HT-29 (cell line): Measurements from ENCODE around the gene CEP170B. TPM values are rescaled to one million over a fixed set of nuclear protein-coding genes. Genes with fewer than 3 reads are reported as not detected.
A peak's percentile ranks its signal among the peaks of the same experiment; 100 is the strongest.

Experiments used
- DNase-seq: peaks from one replicate; pipeline ENCODE4 v3.0.0-alpha.2; 2015; ENCODE audit warnings: low spot score
- total RNA-seq: library from RNA; depleted of rRNA; stranded (reverse); fragments of >200 nt; shearing (Covaris generic); gene quantifications from 2 replicates; pipeline ENCODE4 v1.2.3, GENCODE V29; 2014

The CEP170B gene
- total RNA-seq, 1 experiment from 2014 or later = 78.1 TPM

DNA sequence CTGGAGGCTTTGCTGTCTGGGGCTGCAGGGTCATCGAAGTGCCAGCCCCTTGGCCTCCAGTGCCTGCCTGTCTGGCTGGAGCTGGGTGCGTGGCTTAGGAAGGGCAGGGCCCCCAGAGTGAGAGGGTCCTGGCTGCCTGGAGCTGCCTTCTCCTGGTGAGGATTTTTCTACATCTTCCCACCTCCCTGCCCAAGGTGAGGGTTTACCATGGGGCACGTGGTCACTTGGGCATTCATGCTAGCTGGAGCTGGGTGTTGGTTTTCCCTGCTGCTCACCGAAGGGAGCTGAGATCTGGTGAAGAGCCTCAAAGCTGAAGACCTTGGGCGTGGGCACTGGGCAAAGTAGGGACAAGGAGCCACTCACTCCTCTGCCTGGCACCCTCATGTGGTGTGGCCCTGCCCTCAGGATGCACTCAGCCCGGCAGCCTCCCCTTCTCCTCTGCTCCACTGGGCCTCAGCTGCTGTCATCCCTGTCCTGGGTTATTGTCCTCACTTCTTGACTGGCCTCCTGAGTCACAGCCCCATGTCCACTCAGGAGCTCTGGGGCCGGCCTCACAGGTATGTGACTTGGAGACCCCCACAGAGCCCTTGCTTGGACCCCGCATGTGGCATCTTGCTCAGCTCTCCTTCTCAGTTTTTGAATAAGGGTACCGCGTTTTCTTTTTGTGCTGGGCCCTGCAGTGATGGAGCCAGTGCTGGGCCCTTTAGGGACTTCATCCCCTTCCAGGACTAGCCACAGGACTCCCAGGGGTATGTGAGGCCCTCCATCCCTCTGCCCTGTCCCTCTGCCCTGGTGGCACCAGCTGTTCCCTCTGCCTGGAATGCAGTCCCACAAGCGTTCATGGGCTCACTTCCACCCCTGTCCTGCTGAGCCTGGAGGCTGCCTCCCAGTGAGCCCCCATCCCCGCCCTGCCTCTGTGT is 1.6 kb downstream of the CEP170B start:
- no peak for DNase-seq

DNA sequence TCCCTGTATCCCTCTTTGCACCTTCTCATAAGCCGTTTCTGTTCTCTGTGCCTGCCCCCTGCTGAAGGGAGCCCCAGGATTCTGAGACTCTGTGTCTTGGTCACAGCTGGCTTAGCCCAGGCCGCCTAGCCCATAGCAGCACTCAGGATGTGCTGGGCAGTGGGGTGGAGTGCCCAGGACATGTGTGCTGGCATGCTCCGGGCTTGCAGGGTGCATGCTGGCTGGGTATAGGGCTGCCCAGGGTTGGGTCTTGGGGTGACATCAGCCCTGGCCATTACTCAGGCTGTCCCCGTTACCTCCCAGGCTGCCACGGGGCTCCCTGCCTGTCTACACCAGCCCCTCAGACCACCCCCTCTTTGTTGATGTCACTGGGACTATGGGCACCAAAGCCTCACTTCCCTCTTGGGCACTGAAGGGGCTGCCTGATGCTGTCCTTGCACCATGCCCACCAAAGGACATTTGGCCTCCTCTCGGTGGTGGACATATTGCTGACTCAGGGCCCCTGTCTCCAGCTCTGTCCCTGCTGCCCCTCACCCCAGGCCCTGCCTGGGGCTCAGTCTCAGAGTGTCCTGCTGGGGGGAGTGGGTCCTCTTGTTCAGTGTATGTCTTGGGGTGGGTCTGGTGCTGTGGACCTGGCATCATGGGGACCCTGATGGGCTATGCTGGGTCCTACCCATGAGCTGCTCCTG is 2.4 kb downstream of the CEP170B start:
- no peak for DNase-seq

DNA sequence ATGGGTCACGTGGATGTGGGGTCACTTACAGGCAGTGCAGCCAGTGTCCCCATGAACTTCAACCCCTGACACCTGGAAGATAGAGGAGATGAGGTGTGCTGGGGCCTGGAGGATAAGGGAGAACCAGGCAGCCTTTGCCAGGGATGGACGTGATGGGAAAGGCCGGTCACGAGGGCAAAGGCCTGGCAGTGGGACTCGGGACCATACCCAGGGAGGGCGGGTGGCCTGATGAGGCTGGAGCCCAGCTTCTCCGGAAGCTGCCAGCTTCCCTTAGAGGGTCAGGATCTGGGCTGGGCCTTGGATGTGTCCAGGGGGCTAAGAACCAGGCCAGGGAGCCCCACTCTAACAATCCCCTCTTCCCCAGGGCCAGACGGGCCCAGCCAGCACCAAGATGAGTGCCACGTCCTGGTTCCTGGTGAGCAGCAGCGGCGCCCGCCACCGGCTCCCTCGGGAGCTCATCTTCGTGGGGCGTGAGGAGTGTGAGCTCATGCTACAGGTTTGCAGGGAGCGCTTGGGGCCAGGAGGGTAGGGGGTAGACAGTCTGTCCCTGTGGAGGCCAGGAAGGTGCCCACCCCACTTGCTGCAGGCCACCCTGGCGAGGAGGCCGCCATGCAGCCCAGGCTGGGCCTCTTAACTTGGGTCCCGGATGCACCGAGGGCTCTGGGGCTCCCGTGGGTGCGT is 3.1 kb downstream of the CEP170B start:
- DNase-seq = no peak

DNA sequence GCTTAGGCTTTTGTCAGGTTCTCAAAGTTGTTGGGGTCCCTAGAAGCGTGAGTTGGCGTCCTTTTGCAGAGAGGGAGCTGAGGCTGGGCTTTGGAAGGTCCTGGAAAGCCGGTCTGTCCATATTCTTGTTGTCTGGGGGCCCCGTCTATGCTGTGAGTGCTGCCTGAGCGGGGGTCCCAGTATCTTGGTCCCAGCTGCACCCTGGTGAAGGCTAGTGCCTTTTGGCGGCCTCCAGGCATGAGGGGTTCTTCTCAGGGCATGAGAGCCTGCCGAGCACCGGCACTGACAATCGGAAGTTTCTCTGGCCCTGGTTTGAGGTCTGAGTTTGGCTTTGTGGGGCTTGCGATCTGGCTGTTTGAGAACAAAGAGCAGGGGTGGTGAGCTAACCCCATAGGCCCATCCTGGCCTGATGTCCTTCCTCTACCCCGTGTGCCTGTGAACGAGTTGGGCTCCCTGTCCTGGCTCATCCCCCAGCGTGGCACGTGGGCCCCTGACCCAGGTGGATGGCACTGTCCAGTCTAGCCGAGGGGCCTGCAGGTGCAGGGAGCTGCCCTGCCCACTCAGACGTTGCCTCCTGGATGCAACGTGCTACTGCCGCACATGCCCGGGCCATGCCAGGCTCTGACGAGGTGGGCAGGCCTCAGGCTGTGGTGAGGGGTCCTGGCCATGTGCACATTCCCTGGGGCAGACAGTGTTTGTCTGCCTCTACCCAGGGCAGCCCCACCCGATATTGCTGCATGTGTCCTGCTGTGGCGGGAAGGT is 3.9 kb downstream of the CEP170B start:
- DNase-seq = no peak

DNA sequence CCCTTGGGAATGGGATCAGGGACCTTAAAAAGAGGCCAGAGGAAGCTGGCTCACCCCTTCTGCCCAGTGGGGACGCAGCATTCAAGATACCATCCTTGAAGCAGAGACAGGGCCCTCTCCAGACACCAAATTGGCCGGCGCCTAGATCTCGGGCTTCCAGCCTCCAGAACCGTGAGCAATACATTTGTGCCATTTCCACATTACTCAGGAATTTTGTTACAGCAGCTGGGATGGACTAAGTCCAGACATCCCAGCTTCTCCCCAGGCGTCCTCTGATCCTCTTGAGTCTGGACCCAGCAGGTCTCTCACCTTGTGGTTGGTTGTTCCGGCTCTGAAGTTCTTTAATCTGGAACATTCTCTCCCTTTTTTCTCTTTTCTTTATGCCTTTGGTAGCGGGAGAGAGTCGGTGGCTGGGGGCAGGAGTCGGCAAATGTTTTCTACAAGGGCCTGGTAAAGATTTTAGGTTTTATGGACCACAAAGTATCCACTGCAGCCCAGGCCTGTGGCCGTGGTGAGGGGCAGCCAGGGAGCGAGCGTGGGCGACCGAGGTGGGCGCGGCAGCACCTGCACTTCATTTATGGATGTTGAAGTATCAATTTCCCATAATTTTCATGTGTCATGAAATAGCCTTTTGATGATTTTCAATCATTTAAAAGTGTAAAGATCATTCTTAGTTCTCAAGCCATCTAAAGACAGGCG is 4.8 kb downstream of the CEP170B start:
- DNase-seq = no peak

DNA sequence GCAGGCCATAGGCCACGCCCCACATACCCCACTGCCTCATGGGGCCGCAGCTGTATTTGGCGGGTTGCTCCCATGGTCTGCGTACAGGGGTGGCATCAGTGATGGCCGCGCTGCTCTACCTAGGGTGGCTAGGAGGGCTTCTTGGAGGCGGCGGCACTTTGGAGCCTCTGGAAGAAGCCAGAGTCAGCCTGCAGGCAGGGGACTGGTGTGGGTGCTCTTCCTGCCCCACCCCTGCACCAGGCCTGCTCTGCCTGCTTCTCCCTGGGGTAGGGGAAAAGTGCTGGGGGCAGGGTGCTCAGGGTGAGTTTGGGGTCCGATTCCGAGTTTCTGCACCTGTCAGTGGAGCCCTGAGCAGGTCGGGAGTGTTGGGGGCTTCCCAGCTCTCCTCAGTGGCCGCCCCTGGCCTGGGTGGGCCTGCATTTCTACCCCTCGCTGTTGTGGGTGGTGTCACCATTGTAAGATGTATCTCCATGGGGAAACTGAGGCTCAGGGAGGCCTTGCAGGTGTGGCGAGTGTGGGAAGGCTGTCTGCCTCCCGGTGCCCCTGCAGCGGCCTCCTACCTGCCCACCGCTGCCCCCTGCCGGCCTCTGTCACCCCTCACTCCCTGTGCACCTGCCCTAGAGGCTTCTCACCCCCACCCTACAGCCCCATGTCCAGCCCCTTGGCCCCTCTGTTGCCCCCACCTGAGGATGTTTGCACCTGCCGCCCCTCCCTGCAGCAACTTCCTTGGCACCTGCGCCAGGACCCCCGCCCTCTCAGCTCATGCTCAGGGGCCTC is 5.5 kb downstream of the CEP170B start:
- no peak for DNase-seq

DNA sequence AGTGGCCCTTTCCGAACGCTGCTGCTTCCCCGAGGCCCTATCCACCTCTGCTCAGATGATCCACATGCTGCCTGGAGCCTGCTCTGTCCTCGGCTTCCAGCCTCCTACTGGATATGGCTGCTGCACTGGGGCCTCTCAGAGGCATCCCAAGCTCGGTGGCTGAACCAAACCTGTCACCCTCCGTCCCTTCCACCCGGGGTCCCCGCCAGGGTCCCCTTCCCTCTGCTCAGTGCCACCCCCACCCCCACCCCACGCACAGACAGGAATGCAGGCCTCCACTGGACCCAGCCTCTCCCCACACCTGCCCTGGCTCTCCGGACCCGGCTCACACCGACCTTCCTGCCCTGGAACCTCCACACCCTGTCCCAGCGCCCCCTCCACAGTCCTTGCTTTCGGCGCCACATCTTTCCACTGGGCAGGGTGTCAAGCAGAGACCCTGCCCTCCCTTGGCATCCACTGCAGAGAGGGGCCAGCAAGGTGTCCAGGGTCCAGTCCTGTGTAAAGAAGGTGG is 6.1 kb downstream of the CEP170B start:
- DNase-seq = no peak

DNA sequence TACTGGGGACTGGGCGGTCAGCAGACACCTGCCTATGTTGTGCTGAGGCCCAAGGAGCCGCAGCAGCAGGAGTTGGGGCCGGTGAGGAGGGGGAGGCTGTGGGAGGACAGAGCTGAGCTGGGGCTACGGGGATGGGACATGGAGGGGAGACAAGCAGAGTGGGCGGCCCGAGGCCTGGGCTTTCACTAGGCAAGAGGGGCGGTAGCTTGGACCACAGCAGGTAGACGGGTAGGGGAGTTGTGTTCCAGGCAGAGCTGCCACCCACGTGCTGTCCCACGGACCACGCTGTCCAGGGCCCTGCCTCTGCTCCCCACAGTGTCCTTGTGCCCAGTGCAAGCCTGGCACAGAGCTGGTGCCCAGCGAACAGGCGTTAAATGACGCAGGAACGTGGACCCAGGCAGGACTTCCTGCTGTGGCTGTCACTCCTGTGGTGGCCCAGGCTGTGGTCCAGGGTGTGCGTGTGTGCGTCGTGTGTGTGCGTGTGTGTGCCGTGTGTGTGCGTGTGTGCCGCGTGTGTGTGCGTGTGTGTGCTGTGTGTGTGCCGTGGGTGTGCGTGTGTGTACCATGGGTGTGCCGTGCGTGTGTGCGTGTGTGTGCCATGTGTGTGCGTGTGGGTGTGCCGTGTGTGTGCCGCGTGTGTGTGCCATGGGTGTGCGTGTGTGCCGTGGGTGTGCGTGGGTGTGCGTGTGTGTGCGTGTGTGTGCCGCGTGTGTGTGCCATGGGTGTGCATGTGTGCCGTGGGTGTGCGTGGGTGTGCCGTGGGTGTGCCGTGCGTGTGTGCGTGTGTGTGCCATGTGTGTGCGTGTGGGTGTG is 6.8 kb downstream of the CEP170B start:
- no peak for DNase-seq

DNA sequence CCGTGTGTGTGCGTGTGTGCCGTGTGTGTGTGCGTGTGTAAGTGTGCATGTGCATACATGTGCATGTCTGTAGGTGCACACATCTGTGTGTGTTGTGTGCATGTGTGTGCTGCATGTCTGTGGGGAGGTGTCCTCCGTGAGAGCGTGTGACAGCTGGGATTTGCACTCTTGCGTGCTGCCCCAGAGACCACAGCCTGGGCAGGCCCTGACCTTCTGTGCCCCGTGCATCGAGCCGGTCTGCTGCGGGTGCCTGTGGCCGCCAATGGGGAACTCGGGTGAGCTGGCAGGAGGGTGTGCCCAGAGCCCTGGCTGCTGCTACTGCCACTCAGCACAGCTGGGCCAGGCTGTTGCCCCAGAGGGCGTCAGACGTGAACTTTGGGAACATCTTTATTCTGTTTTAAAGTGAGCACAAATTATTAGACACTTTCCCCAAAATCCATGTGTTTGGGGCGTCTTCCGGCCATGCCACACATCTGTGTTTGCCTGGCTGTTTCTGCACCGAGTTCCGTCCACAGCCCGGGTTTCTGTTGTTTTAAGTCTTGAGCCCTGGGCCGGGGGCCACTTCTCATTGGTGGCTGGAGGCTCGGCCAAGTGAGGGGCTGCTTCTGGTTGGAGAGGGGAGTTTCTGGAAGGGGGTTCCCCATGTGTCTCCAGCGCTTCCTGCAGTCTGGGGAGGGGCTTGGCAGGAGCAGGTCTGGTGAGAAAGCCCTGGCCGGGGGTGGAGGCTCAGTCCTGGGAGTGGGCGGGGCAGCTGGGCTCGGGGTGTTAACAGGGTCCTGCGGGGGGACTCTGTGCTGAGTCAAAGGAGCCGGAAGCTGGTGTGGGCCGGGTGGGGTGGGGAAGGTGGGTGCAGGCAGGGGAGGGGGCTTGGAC is 7.6 kb downstream of the CEP170B start:
- DNase-seq = no peak

DNA sequence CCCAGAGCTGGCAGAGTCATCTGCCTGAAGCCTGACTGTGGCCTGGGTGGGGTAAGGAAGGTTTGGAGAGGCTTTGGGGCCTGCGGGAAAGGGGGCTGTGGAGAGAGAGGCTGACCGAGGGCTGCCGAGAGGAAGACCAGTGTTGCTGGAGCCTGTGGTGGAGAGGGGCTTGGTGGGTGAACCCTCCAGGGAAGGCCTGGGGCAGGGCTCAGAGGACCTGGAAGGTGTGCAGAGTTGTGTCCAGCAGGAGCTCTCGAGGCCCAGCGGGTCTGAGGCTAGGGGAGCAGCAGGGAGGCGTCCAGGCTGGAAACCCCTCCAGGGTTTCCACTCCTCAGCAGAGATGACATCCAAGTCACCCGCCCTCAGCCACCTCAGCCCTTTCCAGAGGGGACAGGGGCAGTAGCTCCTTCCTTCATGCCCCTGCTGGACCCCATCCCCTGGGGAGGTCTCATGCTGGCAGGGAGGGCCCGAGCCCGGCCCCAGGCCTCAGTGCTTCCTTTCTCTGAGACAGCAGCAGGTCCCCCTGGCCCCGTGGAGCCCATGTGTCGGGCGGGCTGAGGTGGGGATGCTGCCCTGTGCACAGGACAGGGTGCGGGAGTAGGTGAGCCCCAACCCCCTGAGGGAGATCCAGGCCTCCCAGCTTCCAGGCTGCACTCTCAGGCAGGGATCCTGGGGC is 8.4 kb downstream of the CEP170B start:
- no peak for DNase-seq

DNA sequence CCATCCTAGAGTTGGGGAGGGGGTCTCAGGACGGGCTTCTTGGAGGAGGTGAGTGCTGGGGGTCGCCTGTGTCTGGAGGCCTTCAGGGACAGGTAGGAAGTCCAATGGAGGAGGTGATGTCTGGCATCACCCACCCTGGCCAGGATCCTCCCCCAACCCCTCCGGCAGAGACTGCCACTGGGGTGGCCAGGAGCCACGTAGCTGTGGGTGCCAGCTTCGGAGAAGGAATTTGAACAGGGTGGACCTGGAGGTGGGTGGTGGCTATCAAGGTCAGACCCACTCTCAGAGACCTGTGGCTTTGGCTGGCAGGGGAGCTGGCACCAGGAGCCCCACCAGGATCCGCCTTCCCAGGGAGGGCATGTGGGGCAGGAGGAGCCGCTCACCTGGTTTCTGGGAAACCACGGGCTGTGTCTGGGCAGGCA is 9.1 kb downstream of the CEP170B start:
- no peak for DNase-seq

DNA sequence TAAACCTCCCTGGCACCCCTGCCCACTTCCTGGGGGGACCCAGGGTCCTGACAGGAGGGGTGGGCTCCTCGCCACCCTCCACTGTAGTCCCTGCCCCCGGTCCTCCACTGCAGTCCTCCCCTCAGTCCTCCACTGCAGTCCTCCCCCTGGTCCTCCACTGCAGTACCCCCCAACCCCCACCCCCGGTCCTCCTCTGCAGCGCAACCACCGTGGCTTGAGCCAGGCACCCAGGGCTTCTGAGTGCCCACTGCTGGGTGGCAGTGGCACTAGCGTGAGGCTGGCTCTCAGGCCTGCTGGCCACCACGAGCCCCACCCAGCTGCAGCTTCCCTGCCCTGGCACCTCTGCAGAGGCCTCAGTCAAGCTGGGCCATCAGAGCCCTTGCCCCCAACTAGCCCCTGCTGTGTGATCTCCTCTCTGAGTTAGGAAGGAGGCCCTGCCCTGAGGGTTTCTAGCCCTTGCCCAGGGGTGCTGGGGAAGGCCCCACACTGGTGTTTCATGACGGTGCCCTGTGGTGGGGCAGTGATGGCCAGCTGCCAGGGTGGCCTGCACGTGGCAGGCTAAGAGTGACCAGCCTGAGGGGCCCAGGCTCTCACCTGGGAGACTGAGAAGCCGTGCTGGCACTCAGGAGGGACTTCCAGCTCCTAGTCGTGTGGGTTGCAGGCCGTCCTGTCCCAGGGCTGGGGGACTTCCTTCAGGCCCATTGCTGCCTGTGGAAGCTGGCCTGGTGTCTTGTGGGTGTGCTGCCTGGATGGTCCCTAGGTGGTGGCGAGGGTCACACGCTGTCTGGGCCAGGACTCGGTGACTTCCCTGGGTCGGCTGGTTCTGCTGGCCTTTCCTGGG is 9.7 kb downstream of the CEP170B start:
- DNase-seq = no peak

DNA sequence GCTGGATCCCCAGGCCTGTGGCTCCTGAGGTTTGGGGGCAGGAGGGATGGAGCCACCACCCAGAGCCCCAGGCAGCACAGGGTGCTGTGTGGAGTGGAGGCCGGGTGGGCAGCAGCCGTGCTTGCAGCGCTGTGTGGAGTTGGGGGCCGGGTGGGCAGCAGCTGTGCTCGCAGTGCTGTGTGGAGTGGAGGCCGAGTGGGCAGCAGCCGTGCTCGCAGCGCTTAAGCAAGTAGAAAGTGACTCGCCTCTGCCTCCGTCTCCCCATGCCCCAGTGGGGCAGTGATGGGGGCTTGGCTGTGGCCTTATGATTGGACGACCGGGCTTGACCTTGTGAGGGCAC is 10.3 kb downstream of the CEP170B start:
- DNase-seq = no peak

DNA sequence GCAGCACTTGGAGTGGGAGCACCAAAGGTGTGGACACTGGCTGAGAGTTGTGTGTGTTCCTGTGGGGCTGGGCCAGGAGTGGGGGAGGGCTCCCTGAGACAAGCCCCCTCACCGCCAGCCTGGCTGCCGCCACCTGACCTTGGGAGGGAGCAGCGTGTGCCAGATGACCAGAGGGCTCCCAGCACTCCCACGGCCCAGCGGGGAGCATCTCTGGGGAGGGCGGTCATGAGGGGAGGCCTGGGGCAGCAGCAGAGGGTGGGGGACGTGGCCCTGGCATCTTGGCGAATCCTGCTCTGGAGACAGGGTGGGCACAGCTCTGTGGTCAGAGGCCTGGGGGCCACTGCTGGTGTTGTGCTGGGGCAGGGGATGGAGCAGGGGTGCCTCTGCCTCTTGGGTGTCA is 10.7 kb downstream of the CEP170B start:
- no peak for DNase-seq

DNA sequence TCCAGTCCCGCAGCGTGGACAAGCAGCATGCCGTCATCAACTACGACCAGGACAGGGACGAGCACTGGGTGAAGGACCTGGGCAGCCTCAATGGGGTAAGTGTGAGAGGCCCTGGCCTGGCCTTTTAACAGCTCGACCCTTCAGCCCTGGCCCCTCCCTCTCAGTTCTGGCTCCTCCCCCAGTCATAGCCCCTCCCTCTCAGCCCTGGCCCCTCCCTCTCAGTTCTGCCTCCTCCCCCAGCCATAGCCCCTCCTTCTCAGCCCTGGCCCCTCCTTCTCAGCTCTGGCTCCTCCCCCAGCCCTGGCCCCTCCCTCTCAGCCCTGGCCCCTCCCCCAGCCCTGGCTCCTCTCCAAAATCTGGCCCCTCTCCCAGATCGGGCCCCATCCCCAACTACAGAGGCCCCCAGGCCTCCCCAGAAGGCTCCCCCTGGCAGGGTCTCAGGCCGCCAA is 11.2 kb downstream of the CEP170B start:
- DNase-seq = peak; percentile 70

DNA sequence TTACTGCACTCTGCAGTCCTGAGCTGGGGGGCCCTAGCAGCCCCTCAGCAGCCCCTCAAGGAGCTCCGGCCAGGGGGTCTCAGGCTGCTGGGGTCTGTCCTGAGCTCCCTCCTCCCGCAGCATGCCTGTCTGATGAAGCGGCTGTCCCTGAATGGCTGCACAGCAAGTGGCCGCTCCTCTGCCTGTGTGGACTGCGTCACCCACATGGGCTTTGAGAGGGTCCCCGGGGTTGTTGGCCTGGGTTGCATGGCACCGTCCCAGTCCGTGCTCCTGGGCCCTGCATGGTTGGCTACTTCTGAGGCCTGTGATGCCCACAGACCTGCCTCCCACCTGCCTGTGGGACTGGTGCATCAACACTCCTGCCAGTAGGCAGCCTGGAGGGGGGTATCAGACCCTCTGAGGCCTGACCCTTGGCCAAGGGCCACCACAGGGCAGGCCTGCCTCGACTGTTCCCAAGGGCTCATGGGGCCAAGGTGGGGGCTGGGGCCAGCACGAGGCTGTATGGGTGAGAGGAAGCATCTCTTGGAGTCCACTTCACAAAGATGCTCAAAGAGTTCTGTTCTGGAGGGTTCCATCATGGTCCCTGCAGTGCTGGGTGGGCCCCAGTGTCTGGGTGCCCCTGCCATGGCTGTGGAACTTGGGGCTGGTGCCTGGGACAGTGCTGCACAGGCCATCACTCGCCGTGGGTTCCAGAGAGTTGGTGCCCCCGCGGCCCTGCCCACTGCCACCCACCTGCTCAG is 12.2 kb downstream of the CEP170B start:
- no peak for DNase-seq
